ENCODE results near the gene NFATC2. TPM values are rescaled to one million over a fixed set of nuclear protein-coding genes. Genes with fewer than 3 reads are reported as not detected.

Gene NFATC2
- total RNA-seq, 1 experiment from 2014 or later = 5.0 TPM

DNA sequence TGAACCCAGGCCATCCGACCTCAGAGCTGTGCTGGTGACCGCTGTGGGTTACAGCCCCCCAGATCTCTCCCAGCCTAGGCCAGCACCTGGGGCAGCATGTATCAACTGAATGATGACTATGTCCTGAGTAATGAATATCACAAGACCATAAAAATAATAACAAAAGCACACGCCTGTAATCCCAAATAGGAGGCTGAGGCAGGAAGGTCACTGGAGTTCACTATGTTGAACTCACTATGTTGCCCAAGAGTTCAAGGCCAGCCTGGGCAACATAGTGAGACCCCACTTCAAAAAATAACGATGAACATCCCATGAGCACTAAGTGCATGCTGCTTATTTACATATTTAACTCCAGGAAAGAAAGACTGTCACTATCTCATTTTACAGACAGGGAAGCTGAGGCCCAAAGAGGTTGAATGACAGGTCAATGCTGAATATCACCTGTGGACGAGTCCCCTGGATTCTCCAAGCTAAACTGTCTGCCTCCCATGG is 92.3 kb downstream of the NFATC2 start:
- Histone ChIP-seq H3K4me3 (replicated peaks in 1 of 2; ENCODE audit: low read depth in 1 of 2, low read length in 2 of 2) (no peak overlapping the region), H2AFZ (ENCODE audit: low read depth, low read length, poor library complexity, severe bottlenecking) (no peak overlapping the region), H3K9ac (ENCODE audit: low read length) (no peak overlapping the region), H3K27ac (ENCODE audit: low read depth, low read length) (no peak overlapping the region), H3K4me2 (ENCODE audit: low read length) (no peak overlapping the region), H4K20me1 (ENCODE audit: insufficient read depth) (no peaks in the 10 kb centered on the region), H3K9me2 (ENCODE audit: insufficient read depth) (no peaks in the 10 kb centered on the region), H3K9me3 (ENCODE audit: control insufficient read depth in 1 of 2, insufficient read depth in 1 of 2, low read depth in 1 of 2, low read length in 2 of 2) (peaks cover 5 to 7% of the 10 kb centered on the region in 2 experiments; a peak in 1 of 4 replicates), H3K79me2 (ENCODE audit: insufficient read depth, low read length) (no peaks in the 10 kb centered on the region), H3K4me1 (ENCODE audit: control insufficient read depth in 1 of 2, insufficient read depth in 2 of 2, low read length in 2 of 2) (peaks cover 27 to 28% of the 10 kb centered on the region in 2 experiments), H3K27me3 (ENCODE audit: insufficient read depth, low read length) (no peaks in the 10 kb centered on the region), H3K36me3 (ENCODE audit: control insufficient read depth in 1 of 2, insufficient read depth in 2 of 2, low read length in 2 of 2) (no peaks in the 10 kb centered on the region)
- BruUV-seq (replicated peaks) = no TSS peak
- DNase-seq (ENCODE audit: low read depth, low spot score) (no peak), ATAC-seq (no peak)
- no peak for TF ChIP-seq RAD21 (IDR thresholded peaks at IDR 0.05; ENCODE audit: low read depth)
- no peak for TF ChIP-seq MAX (IDR thresholded peaks at IDR 0.05)
- TF ChIP-seq YY1 (IDR thresholded peaks at IDR 0.05; ENCODE audit: extremely low read depth, insufficient replicate concordance, low read depth, low read length) = no peak
- no peak for TF ChIP-seq ZNF274 (IDR thresholded peaks at IDR 0.05; ENCODE audit: low read depth, low read length)
- TF ChIP-seq JUND (IDR thresholded peaks at IDR 0.05) = no peak
- POLR2A ChIA-PET = no interaction called here
- intact Hi-C loops (cut with micrococcal nuclease) = no loop called here
- CTCF ChIA-PET = no interaction called here
- RAD21 ChIA-PET (ENCODE audit: low non-redundant PET in 1 of 2, low total read pairs in 2 of 2, uncharacterized antibody in 2 of 2, unreplicated experiment in 2 of 2) = no interaction called here

DNA sequence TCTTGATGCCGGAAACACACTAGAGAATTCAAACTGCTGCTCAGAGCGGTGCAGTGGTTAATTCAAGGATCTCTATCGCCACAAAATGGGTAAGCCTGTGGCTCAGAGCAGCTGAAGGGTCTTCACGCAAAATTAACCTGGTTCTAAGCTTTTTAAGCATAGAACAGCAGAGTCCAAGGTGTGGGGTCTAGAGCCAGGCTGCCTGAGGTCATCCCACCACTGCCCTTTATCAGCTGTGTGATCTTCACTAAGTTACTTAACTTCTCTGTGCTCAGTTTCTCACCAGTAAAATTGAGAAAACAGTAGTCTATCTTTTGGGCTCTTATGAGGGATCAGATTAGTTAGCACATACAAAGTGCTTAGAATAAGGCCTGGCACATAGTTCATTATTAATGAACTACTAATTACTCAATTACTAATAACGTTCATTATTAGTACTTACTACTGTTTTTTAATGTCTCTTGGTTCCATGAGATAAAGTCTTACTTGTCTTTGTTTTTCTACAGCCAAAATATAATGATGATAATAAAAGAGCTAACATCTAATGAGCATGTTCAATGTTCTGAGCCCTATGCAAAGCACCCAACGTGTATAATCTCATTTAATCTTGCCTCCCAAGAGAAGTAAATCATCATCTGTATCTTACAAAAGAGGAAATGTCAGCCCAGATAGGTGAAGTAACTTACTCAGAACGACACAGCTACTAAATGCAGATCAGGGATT is 92.9 kb downstream of the NFATC2 start:
- Histone ChIP-seq H3K9me2 (ENCODE audit: insufficient read depth) (no peaks in the 10 kb centered on the region), H4K20me1 (ENCODE audit: insufficient read depth) (no peaks in the 10 kb centered on the region), H2AFZ (ENCODE audit: low read depth, low read length, poor library complexity, severe bottlenecking) (no peak overlapping the region), H3K4me3 (replicated peaks in 1 of 2; ENCODE audit: low read depth in 1 of 2, low read length in 2 of 2) (no peak overlapping the region), H3K27ac (ENCODE audit: low read depth, low read length) (no peak overlapping the region), H3K36me3 (ENCODE audit: control insufficient read depth in 1 of 2, insufficient read depth in 2 of 2, low read length in 2 of 2) (no peaks in the 10 kb centered on the region), H3K27me3 (ENCODE audit: insufficient read depth, low read length) (no peaks in the 10 kb centered on the region), H3K79me2 (ENCODE audit: insufficient read depth, low read length) (no peaks in the 10 kb centered on the region), H3K4me1 (ENCODE audit: control insufficient read depth in 1 of 2, insufficient read depth in 2 of 2, low read length in 2 of 2) (peaks cover 27 to 28% of the 10 kb centered on the region in 2 experiments), H3K4me2 (ENCODE audit: low read length) (no peak overlapping the region), H3K9ac (ENCODE audit: low read length) (no peak overlapping the region), H3K9me3 (ENCODE audit: control insufficient read depth in 1 of 2, insufficient read depth in 1 of 2, low read depth in 1 of 2, low read length in 2 of 2) (peaks cover 5% of the 10 kb centered on the region in 2 experiments; a peak in 1 of 4 replicates)
- ChIA-PET RAD21 (ENCODE audit: low non-redundant PET in 1 of 2, low total read pairs in 2 of 2, uncharacterized antibody in 2 of 2, unreplicated experiment in 2 of 2) (no interaction called here), CTCF (no interaction called here), POLR2A (no interaction called here)
- intact Hi-C loops (cut with micrococcal nuclease) = loop anchor here (5.0 kb wide), 1 partner anchor 93 kb away; the partner anchor contains the start of gene NFATC2
- no TSS peak for BruUV-seq (replicated peaks)
- no peak for ATAC-seq
- no peak for TF ChIP-seq CTCF (IDR thresholded peaks at IDR 0.05 in 2 of 3, conservative IDR thresholded peaks at IDR 0.05 in 1 of 3; ENCODE audit: borderline replicate concordance in 1 of 3, insufficient read depth in 1 of 3, low read depth in 2 of 3, low read length in 2 of 3)
- DNase-seq (ENCODE audit: low read depth, low spot score) = no peak

Measured in HCT116 (cell line).